HG02588 (cell line): ENCODE results near the gene EVI5.
A peak's percentile ranks its signal among the peaks of the same experiment; 100 is the strongest.

ENCODE experiments used
- ATAC-seq: cut with Tn5 transposase; IDR thresholded peaks from one replicate; pipeline ENCODE4 v1.9.1; 2021; ENCODE audit warnings: mild to moderate bottlenecking, moderate library complexity; ENCODE audit not compliant: unreplicated experiment

Gene EVI5

GRCh38 chr1:92466683-92467352 lies 318.1 kb downstream of the EVI5 start:
- ATAC-seq: no peak

GRCh38 chr1:92465256-92465647 lies 319.7 kb downstream of the EVI5 start:
- ATAC-seq: no peak

- no peak for ATAC-seq
Measured at GRCh38 chr1:92464588-92465255, 320.2 kb downstream of the EVI5 start.

DNA sequence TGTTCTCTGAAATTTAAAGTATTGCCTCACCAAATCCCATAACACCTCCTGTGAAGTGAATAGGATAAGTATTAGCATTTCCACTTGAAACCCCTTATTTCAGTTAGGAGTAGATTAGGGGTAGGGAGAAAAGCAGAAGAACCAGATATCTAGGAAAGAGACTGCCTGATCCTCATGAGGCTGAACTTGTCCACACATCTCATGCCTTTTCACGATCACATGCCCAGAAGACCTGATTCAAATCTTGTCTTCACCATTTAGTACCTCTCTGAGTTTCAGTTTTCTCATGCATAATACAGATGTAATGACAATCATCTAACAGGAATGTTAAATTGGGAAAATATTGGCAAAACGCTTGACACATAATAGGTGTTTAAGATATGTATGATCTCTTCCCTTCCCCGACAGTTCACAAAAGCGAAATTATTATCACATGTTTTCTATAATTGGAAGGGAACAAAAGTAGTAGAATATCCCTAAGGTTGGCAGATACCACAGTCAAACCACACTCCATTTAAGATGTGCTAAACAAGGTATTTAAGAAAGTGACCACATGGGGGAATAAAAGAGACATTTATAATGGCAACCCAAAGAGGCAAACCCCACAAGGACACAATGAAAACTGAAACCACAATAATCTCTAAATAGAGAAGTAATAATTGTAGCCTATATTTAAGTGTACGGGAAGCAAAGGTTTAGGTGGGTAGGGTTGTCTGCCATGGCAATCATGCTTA lies 323.4 kb downstream of the EVI5 start:
- peak; percentile 76 for ATAC-seq

- ATAC-seq: no peak
Measured at GRCh38 chr1:92459871-92460320, 325.0 kb downstream of the EVI5 start.
